ENCODE measurements around the gene VPS13C. TPM values are rescaled to one million over a fixed set of nuclear protein-coding genes. Genes with fewer than 3 reads are reported as not detected.

The VPS13C gene
- total RNA-seq, 1 donor from 2014 or later, result 35.0 TPM

- TF ChIP-seq CTCF (IDR thresholded peaks at IDR 0.05; ENCODE audit: insufficient read depth, low read length, severe bottlenecking), result no peak
- FAIRE-seq, result no peak
- DNase-seq (ENCODE audit: low read depth), result no peak
- H3K4me3 ChIP-seq (ENCODE audit: low read depth, low read length), result no peak overlapping the region
- peaks cover 6% of the 10 kb centered on the region for H3K36me3 ChIP-seq (ENCODE audit: control insufficient read depth, insufficient read depth, low read length)
- no peaks in the 10 kb centered on the region for H3K27me3 ChIP-seq (ENCODE audit: control insufficient read depth, insufficient read depth, low read length)
Measured at GRCh38 chr15:61917457-61917856, 142.8 kb downstream of the VPS13C start.

GRCh38 chr15:61916104-61916503 lies 144.1 kb downstream of the VPS13C start:
- H3K4me3 ChIP-seq (ENCODE audit: low read depth, low read length), result no peak overlapping the region
- FAIRE-seq, result no peak
- peaks cover 3% of the 10 kb centered on the region for H3K36me3 ChIP-seq (ENCODE audit: control insufficient read depth, insufficient read depth, low read length)
- no peaks in the 10 kb centered on the region for H3K27me3 ChIP-seq (ENCODE audit: control insufficient read depth, insufficient read depth, low read length)
- TF ChIP-seq CTCF (IDR thresholded peaks at IDR 0.05; ENCODE audit: insufficient read depth, low read length, severe bottlenecking), result no peak
- DNase-seq (ENCODE audit: low read depth), result no peak

- no peak for DNase-seq (ENCODE audit: low read depth)
- no peak for FAIRE-seq
- Histone ChIP-seq H3K27me3 (ENCODE audit: control insufficient read depth, insufficient read depth, low read length) (no peaks in the 10 kb centered on the region), H3K36me3 (ENCODE audit: control insufficient read depth, insufficient read depth, low read length) (peaks cover 3% of the 10 kb centered on the region), H3K4me3 (ENCODE audit: low read depth, low read length) (no peak overlapping the region)
- no peak for TF ChIP-seq CTCF (IDR thresholded peaks at IDR 0.05; ENCODE audit: insufficient read depth, low read length, severe bottlenecking)
Measured at GRCh38 chr15:61915640-61916039, 144.6 kb downstream of the VPS13C start.

DNA sequence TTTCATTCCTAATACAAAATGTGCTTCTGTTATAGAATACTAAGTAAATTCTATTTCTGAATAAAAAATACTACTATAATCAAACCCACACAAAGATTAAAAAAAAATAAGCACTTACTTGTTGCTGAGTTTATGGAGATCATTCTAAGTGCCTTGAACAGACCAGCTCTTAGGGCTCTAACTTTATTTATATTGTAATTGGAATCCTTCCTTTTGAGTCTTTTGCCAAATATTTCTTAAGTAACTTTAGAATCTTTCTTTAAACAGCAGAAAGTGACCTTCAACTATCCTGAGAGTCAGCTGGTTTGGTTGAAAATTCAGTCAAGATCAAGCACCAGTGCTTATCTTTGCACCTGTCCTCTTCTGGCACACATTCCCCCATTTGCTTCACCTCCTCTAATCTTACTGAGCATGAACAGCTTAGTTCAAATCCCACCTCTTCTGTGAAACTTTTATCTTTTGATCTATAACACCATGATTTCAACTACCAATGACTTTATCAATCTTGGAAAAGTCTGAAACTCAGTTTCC lies 149.3 kb downstream of the VPS13C start:
- H3K4me3 ChIP-seq (ENCODE audit: low read depth, low read length), result no peak overlapping the region
- peaks cover 4% of the 10 kb centered on the region for H3K36me3 ChIP-seq (ENCODE audit: control insufficient read depth, insufficient read depth, low read length)
- no peak for FAIRE-seq
- no peaks in the 10 kb centered on the region for H3K27me3 ChIP-seq (ENCODE audit: control insufficient read depth, insufficient read depth, low read length)
- TF ChIP-seq CTCF (IDR thresholded peaks at IDR 0.05; ENCODE audit: insufficient read depth, low read length, severe bottlenecking), result no peak
- DNase-seq (ENCODE audit: low read depth), result no peak

- H3K36me3 ChIP-seq (ENCODE audit: control insufficient read depth, insufficient read depth, low read length), result peaks cover 1% of the 10 kb centered on the region
- no peak overlapping the region for H3K4me3 ChIP-seq (ENCODE audit: low read depth, low read length)
- no peak for DNase-seq (ENCODE audit: low read depth)
- no peak for FAIRE-seq
- H3K27me3 ChIP-seq (ENCODE audit: control insufficient read depth, insufficient read depth, low read length), result no peaks in the 10 kb centered on the region
- no peak for TF ChIP-seq CTCF (IDR thresholded peaks at IDR 0.05; ENCODE audit: insufficient read depth, low read length, severe bottlenecking)
Measured at GRCh38 chr15:61908241-61908640, 152.0 kb downstream of the VPS13C start.

DNA sequence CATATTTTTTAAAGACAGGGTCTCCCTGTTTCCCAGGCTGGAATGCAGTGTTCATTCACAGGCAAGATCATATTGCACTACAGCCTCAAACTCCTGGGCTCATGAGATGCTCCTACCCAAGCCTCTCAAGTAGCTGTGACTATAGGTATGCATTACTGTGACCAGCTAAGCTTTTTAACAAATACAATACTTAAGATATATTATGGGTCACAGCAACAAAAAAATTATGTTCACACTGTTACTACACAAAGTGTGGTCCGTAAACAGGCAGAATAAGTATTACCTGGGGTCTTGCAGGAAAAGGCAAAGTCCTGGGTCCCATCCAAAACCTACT lies 152.5 kb downstream of the VPS13C start:
- Histone ChIP-seq H3K36me3 (ENCODE audit: control insufficient read depth, insufficient read depth, low read length) (peaks cover 1% of the 10 kb centered on the region), H3K27me3 (ENCODE audit: control insufficient read depth, insufficient read depth, low read length) (no peaks in the 10 kb centered on the region), H3K4me3 (ENCODE audit: low read depth, low read length) (no peak overlapping the region)
- DNase-seq (ENCODE audit: low read depth) (no peak), FAIRE-seq (no peak)
- TF ChIP-seq CTCF (IDR thresholded peaks at IDR 0.05; ENCODE audit: insufficient read depth, low read length, severe bottlenecking), result no peak

Measured in bronchial epithelial cell (primary cell).